ENCODE results near the gene ASB14. TPM values are rescaled to one million over a fixed set of nuclear protein-coding genes. Genes with fewer than 3 reads are reported as not detected.

ASB14 gene
- total RNA-seq (2022; extraction: Qiagen RNA extraction) = not detected in 5 replicates

GRCh38 chr3:57292159-57292896 is at the start of gene ASB14:
TSS of gene ASB14 (minus strand) at chr3:57292685. CDS start at chr3:57292033, 652 bp downstream.

GRCh38 chr3:57227204-57227929 is 65.1 kb downstream of the ASB14 start, which contains the start of gene APPL1:
TSS of gene APPL1 (plus strand) at chr3:57227729. CDS start at chr3:57227884, 155 bp downstream.

Other genes with a start within 250 kb of the ASB14 start
- gene SPATA12, start 232.0 kb downstream of the ASB14 start, total RNA-seq (2022; extraction: Qiagen RNA extraction) = 0.30 to 0.38 TPM (median 0.37 TPM) in 5 replicates
- 0.54 to 1.4 TPM (median 1.1 TPM) in 5 replicates for gene IL17RD, start 127.3 kb downstream of the ASB14 start, total RNA-seq (2022; extraction: Qiagen RNA extraction)
- 0.15 to 0.39 TPM (median 0.27 TPM) in 5 replicates for gene HESX1, start 92.7 kb downstream of the ASB14 start, total RNA-seq (2022; extraction: Qiagen RNA extraction)
- 12.0 to 19.8 TPM (median 16.7 TPM) in 5 replicates for gene APPL1, start 65.0 kb downstream of the ASB14 start, total RNA-seq (2022; extraction: Qiagen RNA extraction)